Left colon (tissue), 2 donors: ENCODE measurements around the gene CHN1. TPM values are rescaled to one million over a fixed set of nuclear protein-coding genes. Genes with fewer than 3 reads are reported as not detected.

Source experiments
- ATAC-seq: fragments of 200-7000 bp; cut with Tn5 transposase; one replicate; pipeline ENCODE4 v1.9.1; 2020; ENCODE audit warnings: mild to moderate bottlenecking, moderate library complexity
- DNase-seq, 2 donors: peaks; one replicate each; pipeline ENCODE4 v3.0.0-alpha.2; 2020
- intact Hi-C, 2 donors: fragments of 100-400 bp; cut with DNase I in 1 of 2; cut with micrococcal nuclease in 1 of 2; formaldehyde crosslinking; loops; one replicate each; pipeline versions ENCODE4 v1.11.2 to v1.14.0; 2022; cut with DNase I, micrococcal nuclease
- total RNA-seq, 2 donors: library from RNA; stranded (reverse); fragmentation: NEBNext Ultra II Directional; extraction: Animal tissue kit (Norgen Biotek cat#: 25700); gene quantifications; one replicate each; pipeline ENCODE4 v1.2.1, GENCODE V29; 2021
- donor health status: DM: no; HTN: no; CAD: no.
- donor health status: DM: yes; HTN: yes; CAD: no.

Gene CHN1
- total RNA-seq, 2 donors from 2014 or later, result 1.6 to 2.3 TPM

DNA sequence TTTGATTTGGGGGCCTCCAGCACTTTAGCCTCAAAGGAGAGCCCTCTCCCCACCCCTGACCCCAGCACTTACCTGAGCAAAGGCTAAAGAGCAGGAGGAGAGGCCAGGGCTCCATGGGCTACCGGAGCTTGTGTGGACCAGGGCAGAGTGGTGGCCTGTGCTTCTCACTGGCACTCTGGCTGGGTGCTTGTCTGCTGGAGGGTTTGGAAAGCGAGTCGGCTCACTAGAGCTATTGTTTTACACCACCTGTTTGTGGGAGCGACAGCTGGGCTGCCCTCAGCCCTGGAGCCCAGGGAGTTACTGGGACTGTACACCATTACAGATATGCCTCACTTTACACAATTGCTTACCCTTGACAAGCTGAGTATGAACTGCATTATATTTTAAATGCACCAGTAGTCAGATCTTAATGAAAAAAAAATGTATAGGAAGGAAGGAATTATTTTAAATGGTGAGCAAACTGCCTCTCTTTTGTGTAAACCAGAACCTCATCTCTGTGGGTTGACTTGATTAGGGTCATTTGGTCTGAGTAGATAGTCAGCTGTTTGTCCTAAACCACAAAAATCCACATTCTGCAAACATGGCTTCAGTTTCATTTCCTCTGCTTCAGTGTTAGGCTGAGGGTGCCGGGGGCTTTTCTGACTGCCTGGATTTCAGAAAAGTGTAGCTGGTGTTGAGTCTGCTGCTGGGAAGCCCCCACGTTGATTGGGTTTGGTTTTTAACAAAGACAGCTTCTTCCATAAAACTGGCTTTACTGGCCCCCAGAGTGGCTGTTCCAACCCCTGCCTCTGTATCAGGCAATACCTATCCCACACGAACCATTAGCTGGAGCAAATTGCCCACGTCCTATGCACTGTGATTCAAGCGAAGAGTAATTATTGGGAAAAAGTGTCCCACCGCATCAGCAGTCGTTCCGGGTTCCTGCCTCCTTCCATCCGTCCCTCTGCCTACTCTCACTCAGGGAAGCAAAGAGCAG lies 240.6 kb downstream of the CHN1 start, which contains the start of gene CHRNA1:
CHRNA1 (minus strand) TSS at position 193 of the 976 bp plus-strand sequence; CDS start at position 115, 78 bp downstream.
- ATAC-seq, result no peak
- intact Hi-C loops, result no loop called here

DNA sequence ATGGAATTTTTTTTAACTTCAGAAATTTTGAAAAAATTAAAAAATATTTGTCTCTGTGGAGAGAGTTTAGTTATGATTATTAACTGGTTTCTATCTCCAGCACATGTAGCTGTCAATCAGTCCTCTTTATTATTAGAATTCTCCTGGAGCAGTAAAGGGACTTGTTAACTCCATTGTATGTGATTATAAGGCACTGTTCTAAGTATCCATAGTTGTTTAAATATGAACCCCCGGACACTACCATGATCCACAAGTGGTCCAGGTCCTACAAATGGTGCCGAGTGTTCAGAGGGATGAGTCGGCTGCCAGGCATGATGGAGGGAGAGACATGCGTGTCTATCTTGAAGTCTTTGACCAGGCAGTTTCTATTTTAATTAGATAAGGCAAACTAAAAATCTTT lies 241.4 kb downstream of the CHN1 start:
- DNase-seq, result no peak
- intact Hi-C loops, result no loop called here
- ATAC-seq, result no peak

More for the DNA sequence above, 240.6 kb downstream of the CHN1 start, which contains the start of gene CHRNA1:
- no peak for DNase-seq

DNA sequence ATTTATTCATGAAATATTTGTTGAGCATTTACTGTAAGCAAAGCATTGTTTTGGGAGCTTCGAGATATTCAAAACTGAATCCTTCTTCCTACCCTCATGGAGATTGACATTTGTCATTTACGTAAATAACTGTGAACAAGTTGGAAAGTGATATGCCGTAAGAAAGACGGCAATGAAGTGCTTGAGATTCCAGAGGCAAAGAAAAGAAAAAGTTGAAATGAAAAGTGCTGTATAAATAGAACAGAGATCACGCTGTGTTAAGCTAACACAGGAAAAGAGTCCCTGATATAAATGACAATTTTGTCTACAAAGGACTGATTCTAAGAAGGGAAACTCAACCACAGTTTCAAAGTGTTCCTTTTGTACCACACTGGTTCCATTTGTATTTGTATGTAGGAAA lies 242.7 kb downstream of the CHN1 start:
- intact Hi-C loops, result no loop called here
- DNase-seq, result no peak
- ATAC-seq, result no peak

DNA sequence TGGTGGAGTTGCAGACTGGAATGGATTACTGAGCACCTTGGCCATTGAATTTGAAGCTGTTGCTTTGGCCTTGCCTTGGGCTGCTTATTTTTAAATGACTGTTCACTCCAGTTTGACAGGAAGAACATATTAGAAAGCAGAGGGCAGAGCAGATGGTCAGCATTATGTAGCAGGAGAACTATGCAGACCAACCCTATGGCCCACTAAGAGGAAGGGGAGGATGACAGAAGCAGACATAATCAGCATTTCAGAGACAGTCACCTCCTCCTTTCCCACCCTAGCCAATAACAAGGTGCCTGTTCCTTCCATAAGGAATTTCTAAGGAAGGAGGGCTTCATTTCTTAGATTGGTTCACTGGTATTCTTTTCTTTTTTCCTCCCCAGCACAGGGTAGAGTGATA lies 243.3 kb downstream of the CHN1 start:
- intact Hi-C loops, result no loop called here
- ATAC-seq, result no peak
- DNase-seq, result no peak

DNA sequence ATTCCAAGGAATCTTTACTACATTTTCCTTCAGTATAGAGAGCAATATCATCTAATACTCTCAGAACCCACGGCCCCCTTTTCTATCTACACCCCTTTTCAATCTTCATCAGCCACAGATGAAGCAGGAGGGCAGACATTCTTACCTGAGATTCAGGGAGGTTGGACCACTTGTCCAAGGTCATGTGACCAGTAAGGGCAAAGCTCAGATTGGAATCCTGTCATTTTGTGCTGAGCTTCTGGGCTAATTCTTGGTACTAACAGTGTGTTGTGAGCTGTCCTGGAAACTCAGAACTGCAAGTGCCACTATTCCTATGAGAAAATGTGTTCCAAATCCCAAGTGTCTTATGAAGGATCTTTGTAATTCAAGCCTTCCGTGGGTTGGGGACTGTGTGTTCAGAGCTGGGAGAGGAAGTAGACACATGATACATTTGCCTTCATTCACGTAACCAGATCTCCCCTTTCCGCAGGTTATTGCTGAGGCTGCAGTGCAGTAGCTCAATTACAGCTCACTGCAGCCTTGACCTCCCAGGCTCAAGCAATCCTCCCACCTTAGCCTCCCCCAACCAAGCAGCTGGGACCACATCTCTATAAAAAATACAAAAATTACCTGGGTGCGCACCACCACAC lies 244.2 kb downstream of the CHN1 start:
- no peak for ATAC-seq
- intact Hi-C loops, result no loop called here
- DNase-seq, result no peak

DNA sequence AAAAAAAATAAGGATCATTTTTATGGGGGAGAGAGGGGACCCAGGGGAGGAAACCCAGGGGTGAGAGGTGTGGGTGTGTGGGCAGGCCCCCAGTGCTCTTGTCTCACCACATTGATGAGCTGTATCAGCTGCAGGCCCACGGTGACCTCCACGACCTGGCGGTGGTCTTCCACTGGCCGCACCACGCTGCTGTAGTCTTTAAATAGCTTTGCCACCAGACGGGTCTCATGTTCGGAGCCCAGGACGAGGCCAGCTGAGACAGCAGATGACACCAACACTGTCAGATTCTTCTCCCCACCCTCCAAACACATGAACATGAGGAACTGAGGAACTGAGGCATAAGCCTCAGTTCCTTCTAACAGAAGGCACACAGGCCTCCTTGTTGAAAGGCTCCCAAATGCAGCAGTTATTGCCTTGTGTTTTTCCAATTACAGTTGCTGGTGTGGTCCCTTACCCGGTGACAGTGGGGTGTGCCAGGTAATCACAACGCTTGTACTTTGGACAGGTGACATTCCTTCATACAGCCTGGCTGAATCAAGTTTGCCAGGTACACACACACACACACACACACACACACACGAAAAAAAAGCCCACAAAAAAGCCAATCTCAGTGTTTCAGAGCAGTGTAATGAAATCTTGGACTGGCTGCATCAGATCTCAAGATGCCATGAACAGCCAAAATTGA lies 245.7 kb downstream of the CHN1 start:
- intact Hi-C loops, result no loop called here
- ATAC-seq, result peak; percentile 98
- peak; percentile 40 to 67 for DNase-seq

DNA sequence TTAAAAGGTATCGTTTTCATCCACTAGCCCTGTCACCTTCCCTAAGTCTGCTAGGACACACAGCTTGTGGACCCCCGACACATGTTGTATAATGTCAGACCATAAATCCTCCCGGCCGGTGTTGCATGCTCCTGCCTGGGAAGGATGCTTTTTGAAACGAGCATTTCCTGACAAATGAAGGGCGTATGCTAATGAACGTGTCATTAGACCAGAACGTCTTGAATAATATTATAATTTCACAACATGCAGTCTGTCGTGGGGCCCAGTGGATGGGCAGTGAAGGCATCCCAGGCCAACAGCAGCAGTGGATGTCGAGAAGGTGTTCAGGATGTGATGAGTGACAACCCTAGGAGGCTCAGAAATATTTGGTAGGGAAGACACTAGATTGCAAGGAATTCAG lies 248.4 kb downstream of the CHN1 start:
- intact Hi-C loops, result no loop called here
- no peak for ATAC-seq
- no peak for DNase-seq

DNA sequence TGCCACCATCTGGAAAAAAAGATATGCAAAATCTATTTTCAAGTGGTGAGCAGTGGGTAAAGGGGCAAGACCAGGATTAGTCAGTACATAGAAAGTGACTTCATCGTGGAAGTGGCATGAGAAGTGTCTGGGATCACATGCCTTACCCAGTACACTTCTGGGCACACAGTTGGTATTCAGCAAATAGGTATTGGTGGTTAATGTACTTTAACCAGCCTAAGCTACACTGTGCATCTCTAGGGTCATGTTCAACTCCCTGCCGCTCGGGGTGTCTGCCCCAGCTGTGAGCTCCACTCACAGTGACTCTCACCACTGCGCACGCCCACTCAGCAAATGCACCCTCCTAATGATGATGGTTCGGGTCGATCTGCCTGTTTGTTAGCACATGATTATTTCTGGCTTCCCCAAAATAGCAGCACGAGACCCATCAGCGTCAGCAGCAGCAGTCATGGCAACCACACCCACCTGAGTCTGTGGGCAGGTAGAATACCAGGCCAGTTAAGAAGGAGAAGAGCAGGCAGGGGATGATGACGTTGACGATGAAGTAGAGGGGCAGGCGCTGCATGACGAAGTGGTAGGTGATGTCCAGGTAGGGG lies 252.0 kb downstream of the CHN1 start:
- intact Hi-C loops, result no loop called here
- ATAC-seq (no peak), DNase-seq (no peak)

DNA sequence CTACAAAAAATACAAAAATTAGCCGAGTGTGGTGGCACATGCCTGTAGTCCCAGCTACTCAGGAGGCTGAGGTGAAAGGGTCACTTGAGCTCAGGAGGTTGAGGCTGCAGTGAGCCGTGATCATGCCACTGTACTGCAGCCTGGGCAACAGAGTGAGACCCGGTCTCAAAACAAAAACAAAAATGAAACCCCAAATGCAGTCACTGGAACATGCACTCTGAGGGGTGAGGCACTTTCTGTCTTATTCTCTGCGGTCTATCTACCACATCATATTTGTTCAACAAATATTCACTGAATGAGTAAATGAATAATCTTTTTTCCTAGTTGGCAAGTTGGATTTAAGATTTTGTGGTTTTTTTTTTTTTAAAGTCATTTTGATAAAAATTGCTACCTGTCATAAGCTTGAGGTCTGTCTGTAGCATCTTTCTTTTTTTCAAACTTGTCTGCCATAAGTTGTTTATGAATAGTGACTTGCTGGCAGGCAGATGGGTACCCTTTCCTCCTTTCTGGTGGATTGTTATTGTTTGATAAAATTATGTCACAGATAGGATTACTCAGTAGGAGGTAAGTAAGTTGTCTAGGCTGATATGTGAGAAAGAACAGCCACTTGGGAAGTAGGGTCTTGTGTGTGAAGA lies 252.7 kb downstream of the CHN1 start:
- ATAC-seq (no peak), DNase-seq (no peak)
- intact Hi-C loops, result no loop called here

DNA sequence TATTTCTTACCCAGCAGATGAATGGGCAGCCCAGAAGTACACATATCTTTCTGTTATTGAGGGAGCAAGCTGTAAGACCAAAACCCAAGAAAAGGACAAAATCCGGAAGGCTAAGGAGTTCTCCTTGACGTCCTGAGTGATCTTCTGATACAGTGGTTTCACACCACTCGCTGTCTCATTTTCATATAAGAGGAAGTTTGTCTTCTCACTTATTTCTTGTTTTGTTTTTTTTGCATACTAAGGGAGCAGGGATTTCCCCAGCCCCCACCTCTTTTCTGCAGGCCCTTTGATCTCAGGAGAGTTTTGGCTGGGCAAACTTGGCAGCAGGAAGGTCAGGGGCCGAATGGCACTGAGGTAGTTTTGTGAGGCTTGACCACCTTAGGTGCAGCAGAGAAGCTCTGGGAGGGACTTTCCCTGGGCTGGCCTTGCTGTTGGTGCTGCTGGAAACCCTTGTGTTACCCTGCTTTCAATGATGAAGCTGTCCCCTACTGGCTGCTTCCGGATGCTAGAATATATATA lies 254.2 kb downstream of the CHN1 start:
- DNase-seq, result no peak
- no peak for ATAC-seq
- intact Hi-C loops, result no loop called here

DNA sequence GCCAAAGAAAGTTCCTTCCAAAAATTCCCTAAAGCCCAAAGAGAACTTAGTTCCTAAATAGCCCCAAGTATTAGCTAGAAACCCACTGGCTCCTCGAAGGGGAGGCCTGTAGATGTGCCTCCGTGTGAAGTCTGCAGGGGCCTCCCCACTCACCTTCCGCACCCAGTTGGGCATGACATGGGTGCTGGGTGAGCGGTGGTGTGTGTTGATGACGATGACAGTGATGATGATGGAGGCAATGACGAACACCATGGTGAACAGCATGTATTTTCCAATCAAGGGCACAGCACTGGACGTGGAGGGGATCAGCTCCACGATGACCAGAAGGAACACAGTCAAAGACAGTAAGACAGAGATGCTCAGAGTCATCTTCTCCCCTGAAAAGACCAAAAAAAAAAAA lies 255.4 kb downstream of the CHN1 start:
- intact Hi-C loops, result no loop called here
- no peak for ATAC-seq
- no peak for DNase-seq

DNA sequence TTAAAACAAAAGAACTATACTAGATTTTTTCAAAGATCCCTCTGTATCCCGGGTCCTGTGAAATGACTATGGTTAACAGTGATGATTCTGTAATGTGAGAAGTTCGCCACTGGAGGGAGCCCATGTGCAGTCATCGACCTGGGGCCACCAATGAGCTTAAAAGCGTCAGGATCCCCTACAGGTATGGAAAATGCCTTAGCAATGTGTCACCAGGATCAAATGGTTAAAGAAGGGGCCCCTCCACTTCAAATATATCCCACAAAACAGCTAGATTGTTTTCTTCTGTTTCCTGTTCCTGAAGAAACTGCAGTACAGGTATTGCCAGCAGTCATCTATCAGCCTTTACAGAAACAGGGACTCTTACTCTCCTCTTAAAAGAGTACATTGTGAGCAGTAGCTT lies 256.2 kb downstream of the CHN1 start:
- intact Hi-C loops, result no loop called here
- ATAC-seq (peak; percentile 80), DNase-seq (peak in 1 of 2 donors; percentile 51)

Other genes with a start within 250 kb of the CHN1 start
- 1 to 10 TPM; 2.3 to 3.5 TPM for gene CHRNA1, start 240.9 kb downstream of the CHN1 start, total RNA-seq
- gene ATF2, start 162.8 kb upstream of the CHN1 start, total RNA-seq, result 10 to 100 TPM; 35.4 to 36.9 TPM
- 100 to 1,000 TPM; 513 to 713 TPM for gene ATP5MC3, start 176.3 kb upstream of the CHN1 start, total RNA-seq